Activated naive CD4-positive, alpha-beta T cell treated with anti-CD3 and anti-CD28 coated beads for 36 hours (primary cell): Measurements from ENCODE around the gene ZBTB16. TPM values are rescaled to one million over a fixed set of nuclear protein-coding genes. Genes with fewer than 3 reads are reported as not detected.

Experiments used
- CTCF ChIA-PET: fragments of 350-600 bp; sonication (Branson Sonifier 250); formaldehyde crosslinking; loops from one replicate; lab custom pipeline; 2021; ENCODE audit warnings: antibody characterized with exemption; lab: Charles Lee
- DNase-seq: peaks from one replicate; pipeline ENCODE4 v3.0.0-alpha.2; 2020
- H3K27ac Mint-ChIP-seq: one replicate; pipeline ENCODE4 v1.8.0; 2021; ENCODE audit warnings: mild to moderate bottlenecking, mixed read lengths
- H3K27me3 Mint-ChIP-seq: one replicate; pipeline ENCODE4 v1.8.0; 2021; ENCODE audit warnings: low read depth, mixed read lengths
- H3K36me3 Mint-ChIP-seq: one replicate; pipeline ENCODE4 v1.8.0; 2021; ENCODE audit warnings: low read depth, mixed read lengths
- H3K4me1 Mint-ChIP-seq: one replicate; pipeline ENCODE4 v1.8.0; 2021; ENCODE audit warnings: low read depth, mixed read lengths
- H3K4me3 Mint-ChIP-seq: one replicate; pipeline ENCODE4 v1.8.0; 2021; ENCODE audit warnings: mild to moderate bottlenecking, moderate library complexity, mixed read lengths
- H3K9me3 Mint-ChIP-seq: one replicate; pipeline ENCODE4 v1.8.0; 2021; ENCODE audit warnings: mixed read lengths
- intact Hi-C: fragments of 100-400 bp; cut with micrococcal nuclease; formaldehyde crosslinking; loops from one replicate; pipeline ENCODE4 v1.15.1; 2023
- total RNA-seq, 2 experiments: library from RNA; stranded (reverse); gene quantifications; one replicate each; pipeline ENCODE4 v1.2.3, GENCODE V29; 2021

Gene ZBTB16
- total RNA-seq, 2 experiments from 2014 or later = 1.5 to 2.3 TPM

GRCh38 chr11:114261791-114262190 is 202.3 kb downstream of the ZBTB16 start:
- intact Hi-C loops = loop anchor here (1.0 to 5.0 kb wide), 7 partner anchors 79 to 954 kb away; partner anchors contain the start of gene ZBTB16
- Mint-ChIP-seq H3K27ac (no peak overlapping the region), H3K36me3 (no peaks in the 10 kb centered on the region), H3K9me3 (no peaks in the 10 kb centered on the region), H3K4me3 (no peak overlapping the region), H3K4me1 (no peaks in the 10 kb centered on the region), H3K27me3 (no peaks in the 10 kb centered on the region)
- CTCF ChIA-PET = interaction anchor here (0.8 to 8.3 kb wide), 27 partner anchors 10 to 378 kb away, joined by 3 to 125 read pairs (median 6); no protein-coding TSS in a partner anchor
- no peak for DNase-seq

DNA sequence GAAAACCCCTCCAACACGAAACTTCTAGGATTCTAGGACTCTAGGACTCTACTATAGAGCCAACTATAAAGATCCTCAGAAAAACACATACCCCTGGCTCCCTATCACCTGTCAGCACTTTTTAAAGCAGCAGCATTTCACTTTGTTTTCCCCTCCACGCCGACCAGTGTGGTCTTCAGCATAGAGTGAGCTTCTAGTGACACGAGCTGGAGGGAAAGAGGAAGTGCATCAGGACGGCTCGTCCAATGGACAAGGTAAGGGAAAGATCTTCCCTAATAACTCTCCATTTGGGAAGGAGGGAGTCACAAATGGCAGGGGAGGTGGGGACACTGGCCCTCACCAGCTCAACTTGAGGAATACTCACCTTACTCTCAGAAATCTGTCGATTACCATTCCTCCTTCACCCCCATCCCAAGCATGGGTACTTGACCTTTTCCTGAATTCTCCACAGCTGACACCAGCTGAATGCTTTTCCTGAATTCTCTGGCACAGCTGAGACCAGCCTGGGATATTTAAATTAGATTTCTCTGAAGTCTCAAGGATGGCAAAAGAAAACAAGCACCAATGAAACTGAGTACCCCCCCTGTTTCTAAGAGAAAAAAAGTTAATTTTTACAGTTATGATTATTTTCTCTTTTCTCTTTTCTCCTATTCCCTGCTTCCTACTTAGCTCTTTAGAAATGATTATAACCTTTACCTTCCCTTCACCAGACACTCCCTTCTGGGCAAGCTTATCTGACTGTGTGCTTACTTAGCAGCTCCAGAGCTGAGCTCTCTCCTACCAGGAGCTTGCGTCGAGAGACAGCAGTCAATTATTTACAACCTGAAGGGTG is 203.4 kb downstream of the ZBTB16 start:
- H3K27ac Mint-ChIP-seq = no peak overlapping the region
- CTCF ChIA-PET = interaction anchor here (0.8 to 8.3 kb wide), 13 partner anchors 9 to 366 kb away, joined by 3 to 125 read pairs (median 6); no protein-coding TSS in a partner anchor
- H3K36me3 Mint-ChIP-seq = no peaks in the 10 kb centered on the region
- peak; percentile 17 for DNase-seq
- intact Hi-C loops = loop anchor here (5.0 kb wide), 2 partner anchors 81 to 956 kb away; no protein-coding TSS in a partner anchor
- H3K9me3 Mint-ChIP-seq = no peaks in the 10 kb centered on the region
- no peaks in the 10 kb centered on the region for H3K27me3 Mint-ChIP-seq
- no peaks in the 10 kb centered on the region for H3K4me1 Mint-ChIP-seq
- H3K4me3 Mint-ChIP-seq = no peak overlapping the region

DNA sequence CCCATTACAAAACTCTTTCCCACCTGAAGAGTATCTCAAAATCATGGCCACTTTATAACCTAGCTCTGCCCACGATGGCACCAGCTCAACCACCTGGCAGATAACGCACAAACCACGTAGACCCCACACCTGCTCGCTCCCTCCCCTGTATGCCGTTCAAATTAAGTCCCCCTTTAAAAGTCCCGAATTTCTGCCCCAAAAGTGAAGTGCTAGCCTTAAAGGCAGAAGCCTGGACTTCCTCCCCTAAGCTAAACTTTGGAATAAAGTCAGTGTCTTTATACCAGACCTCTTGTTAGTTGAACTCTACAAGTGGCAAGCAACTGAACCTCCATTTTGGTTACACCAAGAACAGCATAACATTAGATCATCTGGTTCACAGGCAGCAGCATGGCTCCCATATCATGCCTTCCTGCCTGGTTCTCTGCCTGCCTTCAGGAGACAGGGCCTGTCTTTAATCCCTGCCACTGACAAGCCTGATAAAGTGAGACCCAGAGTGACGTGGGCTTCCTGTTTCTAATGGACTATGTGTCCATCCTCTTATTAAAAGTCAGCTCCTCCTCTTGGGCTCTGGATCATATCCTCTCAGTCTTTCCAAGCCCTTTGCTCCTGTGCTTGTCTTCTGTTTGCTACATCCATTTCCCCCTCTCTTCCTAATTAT is 204.1 kb downstream of the ZBTB16 start:
- intact Hi-C loops = loop anchor here (5.0 kb wide), 2 partner anchors 81 to 956 kb away; no protein-coding TSS in a partner anchor
- CTCF ChIA-PET = interaction anchor here (0.8 to 8.3 kb wide), 7 partner anchors 179 to 367 kb away, joined by 3 to 125 read pairs (median 6); no protein-coding TSS in a partner anchor
- H3K9me3 Mint-ChIP-seq = no peaks in the 10 kb centered on the region
- no peak for DNase-seq
- no peaks in the 10 kb centered on the region for H3K36me3 Mint-ChIP-seq
- no peaks in the 10 kb centered on the region for H3K27me3 Mint-ChIP-seq
- H3K4me3 Mint-ChIP-seq = no peak overlapping the region
- no peaks in the 10 kb centered on the region for H3K4me1 Mint-ChIP-seq
- no peak overlapping the region for H3K27ac Mint-ChIP-seq

DNA sequence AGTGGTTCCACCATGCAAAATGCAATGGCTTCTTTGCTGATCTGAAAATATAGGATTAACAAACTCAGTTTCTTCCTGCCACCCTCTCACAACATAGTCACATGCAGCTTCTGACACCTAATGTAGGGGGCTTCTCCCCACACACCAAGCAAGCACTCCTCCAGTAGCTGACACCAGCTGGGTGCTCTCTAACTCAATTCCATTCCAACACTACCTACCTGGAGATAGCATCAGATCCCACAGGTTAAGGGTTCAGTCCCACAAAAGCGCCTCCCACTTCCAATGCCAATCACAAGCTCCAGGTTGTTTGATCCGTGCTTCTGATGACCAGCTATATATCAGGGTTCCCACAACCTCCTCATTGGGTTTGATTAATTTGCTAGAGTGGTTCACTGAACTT is 204.9 kb downstream of the ZBTB16 start:
- intact Hi-C loops = loop anchor here (5.0 kb wide), 2 partner anchors 82 to 957 kb away; no protein-coding TSS in a partner anchor
- Mint-ChIP-seq H3K36me3 (no peaks in the 10 kb centered on the region), H3K4me3 (no peak overlapping the region), H3K27me3 (peaks cover 3% of the 10 kb centered on the region), H3K27ac (no peak overlapping the region), H3K4me1 (no peaks in the 10 kb centered on the region), H3K9me3 (no peaks in the 10 kb centered on the region)
- CTCF ChIA-PET = interaction anchor here (6.1 to 8.3 kb wide), 2 partner anchors 228 to 367 kb away, joined by 74 to 108 read pairs; no protein-coding TSS in a partner anchor
- no peak for DNase-seq

DNA sequence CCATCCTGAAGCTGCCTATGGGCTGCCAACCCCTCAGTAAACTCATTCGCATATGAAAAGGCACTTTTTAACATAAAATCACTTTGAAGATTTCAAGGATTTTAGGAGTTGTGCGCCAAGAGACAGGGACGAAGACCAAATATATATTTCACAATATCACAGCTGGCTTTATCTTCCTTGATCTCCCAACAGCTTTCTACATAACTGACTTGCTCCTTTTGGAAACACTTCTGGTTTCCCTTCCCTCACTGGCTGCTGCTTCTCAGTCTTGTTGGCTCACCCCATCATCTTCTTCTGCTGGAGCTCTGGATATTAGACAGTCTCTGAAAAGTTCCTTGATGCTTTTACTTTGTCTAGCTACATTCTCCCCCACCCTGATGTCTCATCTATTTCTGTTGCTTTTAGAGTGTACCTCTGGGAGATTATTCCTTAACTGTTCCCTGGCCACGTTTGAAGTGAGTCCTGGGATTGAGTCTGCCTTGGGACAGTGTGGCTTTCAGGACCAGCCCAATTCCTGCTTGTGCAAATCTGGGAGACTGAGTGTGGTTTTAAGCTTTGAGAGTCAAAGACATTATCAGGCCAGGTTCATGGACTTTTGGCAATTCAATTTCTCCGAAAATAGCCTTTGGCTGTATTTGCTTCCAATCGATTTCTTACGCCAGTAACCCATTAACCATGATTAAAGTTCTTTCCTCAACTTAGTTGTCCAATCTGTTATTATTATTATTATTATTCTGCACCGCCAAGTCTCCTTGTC is 205.8 kb downstream of the ZBTB16 start:
- CTCF ChIA-PET = interaction anchor here (0.6 to 8.3 kb wide), 5 partner anchors 15 to 368 kb away, joined by 3 to 108 read pairs (median 3); no protein-coding TSS in a partner anchor
- DNase-seq = no peak
- no peak overlapping the region for H3K4me3 Mint-ChIP-seq
- peaks cover 5% of the 10 kb centered on the region for H3K27me3 Mint-ChIP-seq
- no peaks in the 10 kb centered on the region for H3K9me3 Mint-ChIP-seq
- H3K4me1 Mint-ChIP-seq = no peaks in the 10 kb centered on the region
- H3K36me3 Mint-ChIP-seq = no peaks in the 10 kb centered on the region
- intact Hi-C loops = no loop called here
- H3K27ac Mint-ChIP-seq = no peak overlapping the region

DNA sequence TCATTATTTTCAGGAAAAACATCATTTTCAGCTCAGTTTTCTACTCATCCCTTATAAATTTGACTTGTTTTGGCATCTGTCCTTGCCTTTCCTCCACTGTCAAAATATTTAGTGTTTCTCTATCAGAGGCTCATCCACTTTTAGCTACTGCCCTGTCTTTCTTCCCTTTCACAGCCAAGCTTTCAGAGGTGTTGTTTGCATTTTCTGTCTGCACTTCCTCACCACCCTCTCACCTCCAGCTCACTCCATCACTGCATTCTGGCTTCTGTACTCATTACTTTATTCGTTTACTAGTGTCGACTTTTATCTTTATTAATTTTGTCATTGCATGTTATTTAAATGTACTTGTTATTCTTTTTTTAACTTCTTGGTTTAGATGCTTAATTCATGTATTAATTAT is 210.0 kb downstream of the ZBTB16 start:
- Mint-ChIP-seq H3K9me3 (no peaks in the 10 kb centered on the region), H3K27me3 (peaks cover 14% of the 10 kb centered on the region), H3K4me1 (no peaks in the 10 kb centered on the region), H3K4me3 (no peak overlapping the region), H3K27ac (no peak overlapping the region), H3K36me3 (no peaks in the 10 kb centered on the region)
- DNase-seq = no peak
- intact Hi-C loops = no loop called here
- CTCF ChIA-PET = interaction anchor here (1.4 kb wide), 1 partner anchor 9 kb away, joined by 4 read pairs; no protein-coding TSS in a partner anchor

GRCh38 chr11:114270531-114271270 is 211.2 kb downstream of the ZBTB16 start:
- Mint-ChIP-seq H3K27ac (no peak overlapping the region), H3K36me3 (no peaks in the 10 kb centered on the region), H3K4me3 (no peak overlapping the region), H3K4me1 (no peaks in the 10 kb centered on the region), H3K27me3 (peaks cover 18% of the 10 kb centered on the region), H3K9me3 (no peaks in the 10 kb centered on the region)
- intact Hi-C loops = no loop called here
- DNase-seq = no peak
- CTCF ChIA-PET = interaction anchor here (1.7 kb wide), 1 partner anchor 9 kb away, joined by 7 read pairs; no protein-coding TSS in a partner anchor

GRCh38 chr11:114271316-114271715 is 211.8 kb downstream of the ZBTB16 start:
- CTCF ChIA-PET = interaction anchor here (1.7 kb wide), 1 partner anchor 10 kb away, joined by 7 read pairs; no protein-coding TSS in a partner anchor
- no peaks in the 10 kb centered on the region for H3K36me3 Mint-ChIP-seq
- no peak overlapping the region for H3K27ac Mint-ChIP-seq
- H3K9me3 Mint-ChIP-seq = no peaks in the 10 kb centered on the region
- intact Hi-C loops = no loop called here
- H3K27me3 Mint-ChIP-seq = peaks cover 18% of the 10 kb centered on the region
- H3K4me3 Mint-ChIP-seq = no peak overlapping the region
- no peaks in the 10 kb centered on the region for H3K4me1 Mint-ChIP-seq
- no peak for DNase-seq

GRCh38 chr11:114272311-114272710 is 212.8 kb downstream of the ZBTB16 start:
- intact Hi-C loops = no loop called here
- Mint-ChIP-seq H3K27me3 (peaks cover 18% of the 10 kb centered on the region), H3K4me3 (no peak overlapping the region), H3K4me1 (no peaks in the 10 kb centered on the region), H3K36me3 (no peaks in the 10 kb centered on the region), H3K27ac (no peak overlapping the region), H3K9me3 (no peaks in the 10 kb centered on the region)
- CTCF ChIA-PET = interaction anchor here (0.7 to 1.7 kb wide), 2 partner anchors 9 to 11 kb away, joined by 3 to 7 read pairs; no protein-coding TSS in a partner anchor
- DNase-seq = no peak

DNA sequence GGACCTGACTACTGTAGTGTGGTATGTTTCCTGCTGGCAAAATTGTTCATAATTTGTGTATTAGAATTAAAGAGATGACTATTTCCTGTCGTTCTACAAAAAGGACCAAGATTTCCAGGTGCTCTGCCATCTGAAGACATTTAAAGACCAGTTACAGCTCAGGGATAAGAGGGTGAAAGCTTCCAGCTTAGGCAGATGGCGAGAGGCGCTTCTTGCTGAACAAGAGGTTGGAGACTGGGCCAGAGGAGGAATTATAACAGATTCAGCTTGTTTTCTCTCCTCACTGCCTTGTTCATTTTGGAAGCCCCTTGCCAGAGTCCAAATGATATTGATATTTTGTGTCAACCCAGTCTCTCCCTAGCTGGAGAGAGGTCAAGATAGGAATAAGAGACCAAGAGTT is 213.6 kb downstream of the ZBTB16 start:
- peaks cover 18% of the 10 kb centered on the region for H3K27me3 Mint-ChIP-seq
- CTCF ChIA-PET = no interaction called here

More for the DNA sequence above, 213.6 kb downstream of the ZBTB16 start:
- no peaks in the 10 kb centered on the region for H3K9me3 Mint-ChIP-seq
- H3K4me3 Mint-ChIP-seq = no peak overlapping the region
- no peaks in the 10 kb centered on the region for H3K4me1 Mint-ChIP-seq
- intact Hi-C loops = no loop called here
- H3K36me3 Mint-ChIP-seq = no peaks in the 10 kb centered on the region
- H3K27ac Mint-ChIP-seq = no peak overlapping the region
- no peak for DNase-seq
